ENCODE data around the gene MASP2. TPM values are rescaled to one million over a fixed set of nuclear protein-coding genes. Genes with fewer than 3 reads are reported as not detected.

MASP2 gene
- total and polyA plus RNA-seq, 9 of the 15 experiments (the other 6 are each of a cell fraction or from before 2014, with no cell fraction given) = 0.01 to 0.23 (median 0.06) TPM; not detected in 3

GRCh38 chr1:11028018-11028417 lies 19.0 kb downstream of the MASP2 start:
- ChIA-PET POLR2A (interaction anchor here (0.6 to 1.5 kb wide), 3 partner anchors 9 to 13 kb away, joined by 3 to 5 read pairs (median 3); no protein-coding TSS in a partner anchor), CTCF (ENCODE audit: low intra/inter-chr PET ratio) (no interaction called here)
- no peak for TF ChIP-seq BRF1 (IDR thresholded peaks at IDR 0.05; ENCODE audit: borderline replicate concordance, extremely low read depth, insufficient read length)
- 0 out of 2 replicates have a peak, but pooled peaks have one; percentile 25 for TF ChIP-seq POLR2A (conservative IDR thresholded peaks at IDR 0.05)
- peak; percentile 73; the same call in 1 of the 2 replicates for TF ChIP-seq THRB (CRISPR knock-in tag; conservative IDR thresholded peaks at IDR 0.05)
- 0 out of 2 replicates have a peak, but pooled peaks have one; percentile 24 for TF ChIP-seq POLR2H (tag; IDR thresholded peaks at IDR 0.05; ENCODE audit: low read depth)
- peak; percentile 52 for TF ChIP-seq POLR2B (IDR thresholded peaks at IDR 0.05; ENCODE audit: low read depth, partially characterized antibody)
- no peaks in the 10 kb centered on the region for H3K4me1 ChIP-seq (replicated peaks in 1 of 2; ENCODE audit: control insufficient read depth in 2 of 2, insufficient read depth in 2 of 2, low read length in 2 of 2)
- H3K9ac ChIP-seq (ENCODE audit: insufficient read depth in 1 of 2, low read depth in 2 of 2, low read length in 2 of 2) = no peak overlapping the region
- H3K36me3 ChIP-seq (ENCODE audit: control insufficient read depth, insufficient read depth, low read length) = peaks cover 44% of the 10 kb centered on the region
- 84% methylated on average over 3 of the region's 3 CpGs for WGBS (ENCODE audit: insufficient coverage, low coverage, missing lambda C conversion rate)
- intact Hi-C loops (cut with micrococcal nuclease) = no loop called here
- no peak overlapping the region for H2AFZ ChIP-seq (ENCODE audit: low read depth, low read length)
- H3K27me3 ChIP-seq (ENCODE audit: control insufficient read depth in 2 of 2, insufficient read depth in 2 of 2, low read length in 2 of 2) = no peaks in the 10 kb centered on the region
- no peaks in the 10 kb centered on the region for H3K9me3 ChIP-seq (replicated peaks; ENCODE audit: control insufficient read depth, insufficient read depth, low read depth, low read length)
- DNase-seq (ENCODE audit: extremely low read depth in 1 of 4, low spot score in 3 of 4) (no peak), ATAC-seq (no peak), FAIRE-seq (no peak)
- H4K20me1 ChIP-seq (replicated peaks; ENCODE audit: control insufficient read depth, insufficient read depth, low read length) = no peaks in the 10 kb centered on the region
- H3K4me3 ChIP-seq = no peak overlapping the region
- in situ Hi-C loops (cut with MboI) = no loop called here
- no peak overlapping the region for H3K27ac ChIP-seq (ENCODE audit: extremely low read depth, low read depth, low read length)
- H3K9me1 ChIP-seq (ENCODE audit: control insufficient read depth, insufficient read depth, low read length) = no peaks in the 10 kb centered on the region
- H3K4me2 ChIP-seq (ENCODE audit: insufficient read depth, low read length) = no peak overlapping the region
- no TSS peak for BruUV-seq (replicated peaks)
- no peaks in the 10 kb centered on the region for H3K79me2 ChIP-seq (ENCODE audit: control insufficient read depth, insufficient read depth, low read length)
